Activated CD8-positive, alpha-beta T cell treated with anti-CD3 and anti-CD28 coated beads, Interleukin-2, amount 10 ng/mL, durations not matched to agents 7 days and 5 days (primary cell): ENCODE measurements around the gene CAMKK1. TPM values are rescaled to one million over a fixed set of nuclear protein-coding genes. Genes with fewer than 3 reads are reported as not detected.

Experiments used
- ATAC-seq: fragments of 150-1000 bp; cut with Tn5 transposase; one replicate; pipeline ENCODE4 v1.10.0; 2021; ENCODE audit warnings: moderate library complexity
- CTCF ChIA-PET: fragments of 350-600 bp; sonication (Branson Sonifier 250); formaldehyde crosslinking; loops from one replicate; lab custom pipeline; 2021; ENCODE audit warnings: antibody characterized with exemption; lab: Charles Lee
- POLR2A ChIA-PET: fragments of 350-600 bp; sonication (Branson Sonifier 250); formaldehyde crosslinking; loops from one replicate; lab custom pipeline; 2021; ENCODE audit warnings: antibody characterized with exemption; lab: Charles Lee
- DNase-seq: peaks from one replicate; pipeline ENCODE4 v3.0.0-alpha.2; 2020
- H3K27ac Mint-ChIP-seq: one replicate; pipeline ENCODE4 v1.8.0; 2021; ENCODE audit warnings: mild to moderate bottlenecking, mixed read lengths
- H3K27me3 Mint-ChIP-seq: one replicate; pipeline ENCODE4 v1.8.0; 2021; ENCODE audit warnings: low read depth, mixed read lengths
- H3K36me3 Mint-ChIP-seq: one replicate; pipeline ENCODE4 v1.8.0; 2021; ENCODE audit warnings: low read depth, mixed read lengths
- H3K4me1 Mint-ChIP-seq: one replicate; pipeline ENCODE4 v1.8.0; 2021; ENCODE audit warnings: low read depth, mixed read lengths
- H3K4me3 Mint-ChIP-seq: one replicate; pipeline ENCODE4 v1.8.0; 2021; ENCODE audit warnings: mild to moderate bottlenecking, mixed read lengths
- H3K9me3 Mint-ChIP-seq: one replicate; pipeline ENCODE4 v1.8.0; 2022; ENCODE audit warnings: mixed read lengths; ENCODE audit not compliant: insufficient read depth
- total RNA-seq, 2 experiments: library from RNA; stranded (reverse); gene quantifications; one replicate each; pipeline ENCODE4 v1.2.3, GENCODE V29; 2021

Gene CAMKK1
- total RNA-seq, 2 experiments from 2014 or later = 3.3 to 4.0 TPM

GRCh38 chr17:3906881-3907280 is 14.0 kb upstream of the CAMKK1 start:
- peaks cover 17% of the 10 kb centered on the region for H3K4me1 Mint-ChIP-seq
- no peak overlapping the region for H3K4me3 Mint-ChIP-seq
- H3K27ac Mint-ChIP-seq = no peak overlapping the region
- CTCF ChIA-PET = interaction anchor here (0.7 to 3.3 kb wide), 8 partner anchors 13 to 169 kb away, joined by 3 to 10 read pairs (median 4); partner anchors contain the start of gene NCBP3
- H3K9me3 Mint-ChIP-seq = no peaks in the 10 kb centered on the region
- no peaks in the 10 kb centered on the region for H3K36me3 Mint-ChIP-seq
- no peaks in the 10 kb centered on the region for H3K27me3 Mint-ChIP-seq
- ATAC-seq (no peak), DNase-seq (no peak)
- POLR2A ChIA-PET = no interaction called here

GRCh38 chr17:3905017-3905520 is 12.2 kb upstream of the CAMKK1 start:
- H3K4me1 Mint-ChIP-seq = no peaks in the 10 kb centered on the region
- no peaks in the 10 kb centered on the region for H3K9me3 Mint-ChIP-seq
- no peak overlapping the region for H3K4me3 Mint-ChIP-seq
- ATAC-seq (no peak), DNase-seq (no peak)
- POLR2A ChIA-PET = interaction anchor here (0.6 to 0.9 kb wide), 2 partner anchors 59 to 114 kb away, joined by 3 read pairs; no protein-coding TSS in a partner anchor
- CTCF ChIA-PET = interaction anchor here (1.3 to 3.3 kb wide), 2 partner anchors 59 to 167 kb away, joined by 6 to 10 read pairs; partner anchors contain the start of gene NCBP3
- H3K27ac Mint-ChIP-seq = no peak overlapping the region
- H3K27me3 Mint-ChIP-seq = no peaks in the 10 kb centered on the region
- H3K36me3 Mint-ChIP-seq = no peaks in the 10 kb centered on the region

GRCh38 chr17:3904501-3904900 is 11.6 kb upstream of the CAMKK1 start:
- DNase-seq (no peak), ATAC-seq (no peak)
- Mint-ChIP-seq H3K4me1 (no peaks in the 10 kb centered on the region), H3K4me3 (no peak overlapping the region), H3K27me3 (no peaks in the 10 kb centered on the region), H3K9me3 (no peaks in the 10 kb centered on the region), H3K27ac (no peak overlapping the region), H3K36me3 (no peaks in the 10 kb centered on the region)
- POLR2A ChIA-PET = interaction anchor here (0.6 kb wide), 1 partner anchor 115 kb away, joined by 3 read pairs; no protein-coding TSS in a partner anchor
- CTCF ChIA-PET = no interaction called here

- H3K4me3 Mint-ChIP-seq = no peak overlapping the region
- H3K4me1 Mint-ChIP-seq = no peaks in the 10 kb centered on the region
- ATAC-seq = no peak
- no peaks in the 10 kb centered on the region for H3K27me3 Mint-ChIP-seq
- POLR2A ChIA-PET = no interaction called here
- H3K9me3 Mint-ChIP-seq = no peaks in the 10 kb centered on the region
- H3K27ac Mint-ChIP-seq = no peak overlapping the region
- H3K36me3 Mint-ChIP-seq = no peaks in the 10 kb centered on the region
- no peak for DNase-seq
- CTCF ChIA-PET = interaction anchor here (0.9 kb wide), 1 partner anchor 10 kb away, joined by 3 read pairs; no protein-coding TSS in a partner anchor
Measured at GRCh38 chr17:3903881-3904290, 11.0 kb upstream of the CAMKK1 start.

- Mint-ChIP-seq H3K4me3 (no peak overlapping the region), H3K27me3 (no peaks in the 10 kb centered on the region), H3K9me3 (no peaks in the 10 kb centered on the region), H3K36me3 (no peaks in the 10 kb centered on the region), H3K4me1 (no peaks in the 10 kb centered on the region), H3K27ac (no peak overlapping the region)
- CTCF ChIA-PET = interaction anchor here (0.9 kb wide), 1 partner anchor 11 kb away, joined by 3 read pairs; no protein-coding TSS in a partner anchor
- no peak for DNase-seq
- POLR2A ChIA-PET = no interaction called here
- no peak for ATAC-seq
Measured at GRCh38 chr17:3903051-3903825, 10.4 kb upstream of the CAMKK1 start.

GRCh38 chr17:3900646-3901045 is 7.8 kb upstream of the CAMKK1 start:
- Mint-ChIP-seq H3K27me3 (no peaks in the 10 kb centered on the region), H3K4me1 (no peaks in the 10 kb centered on the region), H3K27ac (no peak overlapping the region), H3K36me3 (no peaks in the 10 kb centered on the region), H3K9me3 (no peaks in the 10 kb centered on the region), H3K4me3 (no peak overlapping the region)
- ATAC-seq (no peak), DNase-seq (no peak)
- CTCF ChIA-PET = interaction anchor here (1.2 to 1.4 kb wide), 3 partner anchors 13 to 109 kb away, joined by 3 to 10 read pairs (median 4); no protein-coding TSS in a partner anchor
- POLR2A ChIA-PET = interaction anchor here (1.3 kb wide), 1 partner anchor 16 kb away, joined by 3 read pairs; the partner anchor contains the start of gene P2RX1

GRCh38 chr17:3897731-3898130 is 4.9 kb upstream of the CAMKK1 start:
- no peaks in the 10 kb centered on the region for H3K9me3 Mint-ChIP-seq
- H3K4me1 Mint-ChIP-seq = peaks cover 12% of the 10 kb centered on the region
- DNase-seq = no peak

GRCh38 chr17:3896968-3897235 is 4.0 kb upstream of the CAMKK1 start:
- Mint-ChIP-seq H3K27ac (no peak overlapping the region), H3K4me1 (peaks cover 15% of the 10 kb centered on the region), H3K27me3 (no peaks in the 10 kb centered on the region), H3K36me3 (no peaks in the 10 kb centered on the region), H3K4me3 (no peak overlapping the region), H3K9me3 (no peaks in the 10 kb centered on the region)
- ChIA-PET CTCF (interaction anchor here (1.2 to 1.6 kb wide), 3 partner anchors 17 to 53 kb away, joined by 5 to 7 read pairs (median 5); no protein-coding TSS in a partner anchor), POLR2A (no interaction called here)
- ATAC-seq = no peak
- no peak for DNase-seq

More at GRCh38 chr17:3897731-3898130, 4.9 kb upstream of the CAMKK1 start:
- no peaks in the 10 kb centered on the region for H3K36me3 Mint-ChIP-seq
- no peak for ATAC-seq
- H3K27me3 Mint-ChIP-seq = no peaks in the 10 kb centered on the region
- H3K27ac Mint-ChIP-seq = no peak overlapping the region
- CTCF ChIA-PET = interaction anchor here (1.3 to 1.6 kb wide), 2 partner anchors 16 to 35 kb away, joined by 5 to 7 read pairs; no protein-coding TSS in a partner anchor
- H3K4me3 Mint-ChIP-seq = no peak overlapping the region
- POLR2A ChIA-PET = no interaction called here

GRCh38 chr17:3896108-3896967 is 3.5 kb upstream of the CAMKK1 start:
- H3K27ac Mint-ChIP-seq = no peak overlapping the region
- H3K4me1 Mint-ChIP-seq = peaks cover 21% of the 10 kb centered on the region
- no peaks in the 10 kb centered on the region for H3K9me3 Mint-ChIP-seq
- H3K4me3 Mint-ChIP-seq = no peak overlapping the region
- POLR2A ChIA-PET = interaction anchor here (0.7 kb wide), 1 partner anchor 1126 kb away, joined by 3 read pairs; no protein-coding TSS in a partner anchor
- no peaks in the 10 kb centered on the region for H3K27me3 Mint-ChIP-seq
- DNase-seq (no peak), ATAC-seq (no peak)
- CTCF ChIA-PET = interaction anchor here (1.2 to 1.6 kb wide), 3 partner anchors 18 to 52 kb away, joined by 5 to 7 read pairs (median 5); no protein-coding TSS in a partner anchor
- no peaks in the 10 kb centered on the region for H3K36me3 Mint-ChIP-seq

GRCh38 chr17:3895354-3895753 is 2.5 kb upstream of the CAMKK1 start:
- ChIA-PET POLR2A (interaction anchor here (0.7 kb wide), 1 partner anchor 1125 kb away, joined by 3 read pairs; no protein-coding TSS in a partner anchor), CTCF (interaction anchor here (0.9 to 3.2 kb wide), 3 partner anchors 18 to 68 kb away, joined by 3 to 28 read pairs (median 10); partner anchors contain the start of gene NCBP3)
- ATAC-seq = no peak
- Mint-ChIP-seq H3K27ac (no peak overlapping the region), H3K9me3 (no peaks in the 10 kb centered on the region), H3K36me3 (no peaks in the 10 kb centered on the region), H3K4me3 (no peak overlapping the region), H3K27me3 (peaks cover 2% of the 10 kb centered on the region), H3K4me1 (peaks cover 24% of the 10 kb centered on the region)
- DNase-seq = no peak

GRCh38 chr17:3894911-3895343 is 2.1 kb upstream of the CAMKK1 start:
- no peak for ATAC-seq
- CTCF ChIA-PET = interaction anchor here (0.8 to 3.2 kb wide), 7 partner anchors 12 to 67 kb away, joined by 3 to 28 read pairs (median 4); partner anchors contain the start of gene NCBP3
- no peaks in the 10 kb centered on the region for H3K36me3 Mint-ChIP-seq
- peaks cover 2% of the 10 kb centered on the region for H3K27me3 Mint-ChIP-seq
- POLR2A ChIA-PET = interaction anchor here (1.0 kb wide), 1 partner anchor 10 kb away, joined by 3 read pairs; no protein-coding TSS in a partner anchor
- no peak for DNase-seq
- H3K4me1 Mint-ChIP-seq = peaks cover 26% of the 10 kb centered on the region
- H3K9me3 Mint-ChIP-seq = no peaks in the 10 kb centered on the region
- H3K4me3 Mint-ChIP-seq = no peak overlapping the region
- H3K27ac Mint-ChIP-seq = no peak overlapping the region
